GM21528 (cell line): ENCODE measurements around the gene PPRC1.

Experiments
- ATAC-seq: cut with Tn5 transposase; IDR thresholded peaks from one replicate; pipeline ENCODE4 v1.9.1; 2021; ENCODE audit warnings: mild to moderate bottlenecking, moderate library complexity; ENCODE audit not compliant: unreplicated experiment, low FRiP score

Gene PPRC1

DNA sequence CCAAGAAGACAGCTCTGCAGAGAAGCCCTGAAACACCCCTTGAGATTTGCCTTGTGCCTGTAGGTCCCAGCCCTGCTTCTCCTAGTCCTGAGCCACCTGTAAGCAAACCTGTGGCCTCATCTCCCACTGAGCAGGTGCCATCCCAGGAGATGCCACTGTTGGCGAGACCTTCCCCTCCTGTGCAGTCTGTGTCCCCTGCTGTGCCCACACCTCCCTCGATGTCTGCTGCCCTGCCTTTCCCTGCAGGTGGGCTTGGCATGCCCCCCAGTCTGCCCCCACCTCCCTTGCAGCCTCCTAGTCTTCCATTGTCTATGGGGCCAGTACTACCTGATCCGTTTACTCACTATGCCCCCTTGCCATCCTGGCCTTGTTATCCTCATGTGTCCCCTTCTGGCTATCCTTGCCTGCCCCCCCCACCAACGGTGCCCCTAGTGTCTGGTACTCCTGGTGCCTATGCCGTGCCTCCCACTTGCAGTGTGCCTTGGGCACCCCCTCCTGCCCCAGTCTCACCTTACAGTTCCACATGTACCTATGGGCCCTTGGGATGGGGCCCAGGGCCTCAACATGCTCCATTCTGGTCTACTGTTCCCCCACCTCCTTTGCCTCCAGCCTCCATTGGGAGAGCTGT is 8.2 kb downstream of the PPRC1 start:
- no peak for ATAC-seq

DNA sequence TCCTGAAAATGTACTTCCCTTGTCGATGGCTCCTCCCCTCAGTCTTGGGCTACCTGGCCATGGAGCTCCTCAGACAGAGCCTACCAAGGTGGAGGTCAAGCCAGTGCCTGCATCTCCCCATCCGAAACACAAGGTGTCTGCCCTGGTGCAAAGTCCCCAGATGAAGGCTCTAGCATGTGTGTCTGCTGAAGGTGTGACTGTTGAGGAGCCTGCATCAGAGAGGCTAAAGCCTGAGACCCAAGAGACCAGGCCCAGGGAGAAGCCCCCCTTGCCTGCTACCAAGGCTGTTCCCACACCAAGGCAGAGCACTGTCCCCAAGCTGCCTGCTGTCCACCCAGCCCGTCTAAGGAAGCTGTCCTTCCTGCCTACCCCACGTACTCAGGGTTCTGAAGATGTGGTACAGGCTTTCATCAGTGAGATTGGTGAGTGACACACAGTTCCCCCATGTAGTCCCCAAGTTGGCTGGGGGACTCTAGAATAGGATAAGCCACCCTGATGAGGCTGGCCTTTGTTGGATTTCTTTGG is 8.8 kb downstream of the PPRC1 start:
- ATAC-seq, result no peak

DNA sequence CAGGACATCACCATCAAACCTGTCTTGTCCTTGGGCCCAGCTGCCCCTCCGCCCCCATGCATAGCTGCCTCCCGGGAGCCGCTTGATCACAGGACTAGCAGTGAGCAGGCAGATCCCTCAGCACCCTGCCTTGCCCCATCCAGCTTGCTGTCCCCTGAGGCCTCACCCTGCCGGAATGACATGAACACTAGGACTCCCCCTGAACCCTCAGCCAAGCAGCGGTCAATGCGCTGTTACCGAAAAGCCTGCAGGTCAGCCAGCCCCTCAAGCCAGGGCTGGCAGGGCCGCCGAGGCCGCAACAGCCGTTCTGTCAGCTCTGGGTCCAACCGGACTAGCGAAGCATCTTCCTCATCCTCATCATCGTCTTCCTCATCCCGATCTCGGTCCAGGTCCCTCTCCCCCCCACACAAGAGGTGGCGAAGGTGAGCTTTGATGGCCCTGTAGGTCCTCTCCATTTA is 14.2 kb downstream of the PPRC1 start:
- ATAC-seq, result no peak

GRCh38 chr10:102147561-102147960 is 14.7 kb downstream of the PPRC1 start:
- no peak for ATAC-seq

DNA sequence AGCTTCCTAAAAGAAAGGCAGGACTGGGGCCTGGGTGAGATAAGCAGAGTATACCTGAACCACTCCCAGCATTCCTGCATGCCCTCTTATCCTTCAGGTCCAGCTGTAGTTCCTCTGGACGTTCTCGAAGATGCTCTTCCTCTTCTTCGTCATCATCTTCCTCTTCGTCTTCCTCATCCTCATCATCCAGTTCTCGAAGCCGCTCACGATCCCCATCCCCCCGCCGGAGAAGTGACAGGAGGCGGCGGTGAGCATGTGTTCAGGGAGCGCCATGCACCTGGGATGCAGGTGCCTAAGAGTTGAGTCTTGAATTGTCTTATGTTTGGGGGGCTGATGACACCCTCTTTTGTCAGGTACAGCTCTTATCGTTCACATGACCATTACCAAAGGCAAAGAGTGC is 15.4 kb downstream of the PPRC1 start:
- no peak for ATAC-seq

DNA sequence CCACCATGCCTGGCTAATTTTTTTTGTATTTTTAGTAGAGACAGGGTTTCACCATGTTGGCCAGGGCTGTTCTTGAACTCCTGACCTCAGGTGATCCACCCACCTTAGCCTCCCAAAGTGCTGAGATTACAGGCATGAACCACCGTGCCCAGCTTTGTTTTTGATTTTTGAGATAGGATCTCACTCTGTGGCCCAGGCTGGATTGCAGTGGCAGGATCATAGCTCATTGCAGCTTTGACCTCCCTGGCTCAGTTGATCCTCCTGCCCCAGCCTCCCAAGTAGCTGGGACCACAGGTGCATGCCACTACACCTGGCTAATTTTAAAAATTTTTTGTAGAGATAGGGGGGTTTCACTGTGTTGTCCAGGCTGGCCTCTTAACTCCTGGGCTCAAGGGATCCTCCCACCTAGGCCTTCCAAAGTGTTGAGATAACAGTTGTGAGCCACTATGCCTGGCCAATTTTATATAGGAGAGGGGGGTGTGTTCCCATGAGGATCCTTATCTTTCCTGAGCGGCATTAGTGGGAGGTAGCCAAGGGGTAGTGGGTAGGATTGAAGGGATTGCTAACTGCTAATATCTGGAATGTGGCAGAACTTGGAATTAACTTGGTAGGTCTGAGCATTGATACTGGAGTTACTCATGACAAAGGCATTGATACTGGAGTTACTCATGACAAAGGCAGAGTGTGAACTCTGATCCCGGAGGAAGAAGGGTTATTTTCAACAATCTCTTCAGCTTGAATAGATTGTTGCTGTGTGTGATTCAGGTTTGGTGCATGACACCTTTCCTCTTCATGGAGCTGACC is 18.3 kb downstream of the PPRC1 start:
- no peak for ATAC-seq

- ATAC-seq, result peak; percentile 87
Measured at GRCh38 chr10:102151774-102152544, 19.1 kb downstream of the PPRC1 start, which contains the start of gene NOLC1. NOLC1 (plus strand) TSS chr10:102152389; CDS start chr10:102152411, 22 bp downstream.

- ATAC-seq, result peak; percentile 27
Measured at GRCh38 chr10:102152545-102152890, 19.7 kb downstream of the PPRC1 start.

DNA sequence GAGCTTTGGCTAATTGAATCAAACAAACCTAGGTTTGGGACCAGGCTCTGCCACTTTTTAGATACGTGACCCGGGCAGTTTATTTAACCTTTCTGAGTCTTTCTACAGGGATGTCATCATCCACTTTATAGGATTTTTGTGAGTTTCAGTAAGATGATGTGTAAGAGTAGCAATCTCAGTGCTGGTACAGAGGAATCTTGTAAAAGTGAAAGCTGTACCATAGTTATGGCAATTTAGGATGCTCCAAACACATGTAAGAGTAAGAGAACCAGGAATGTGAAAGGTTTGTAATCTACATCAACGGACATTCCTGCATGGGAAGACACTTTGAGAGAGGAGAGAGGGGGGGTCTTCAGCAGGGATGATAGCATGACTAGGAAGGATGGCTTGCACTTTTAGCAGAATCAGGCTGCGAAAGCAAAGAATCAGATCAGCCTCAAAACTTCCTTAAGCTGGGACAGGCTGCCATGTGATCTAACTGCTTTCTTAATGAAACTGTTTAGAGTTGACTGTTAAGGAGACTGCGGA is 20.3 kb downstream of the PPRC1 start:
- ATAC-seq, result no peak

GRCh38 chr10:102154466-102155116 is 21.8 kb downstream of the PPRC1 start:
- ATAC-seq, result no peak

GRCh38 chr10:102157224-102157623 is 24.4 kb downstream of the PPRC1 start:
- no peak for ATAC-seq

DNA sequence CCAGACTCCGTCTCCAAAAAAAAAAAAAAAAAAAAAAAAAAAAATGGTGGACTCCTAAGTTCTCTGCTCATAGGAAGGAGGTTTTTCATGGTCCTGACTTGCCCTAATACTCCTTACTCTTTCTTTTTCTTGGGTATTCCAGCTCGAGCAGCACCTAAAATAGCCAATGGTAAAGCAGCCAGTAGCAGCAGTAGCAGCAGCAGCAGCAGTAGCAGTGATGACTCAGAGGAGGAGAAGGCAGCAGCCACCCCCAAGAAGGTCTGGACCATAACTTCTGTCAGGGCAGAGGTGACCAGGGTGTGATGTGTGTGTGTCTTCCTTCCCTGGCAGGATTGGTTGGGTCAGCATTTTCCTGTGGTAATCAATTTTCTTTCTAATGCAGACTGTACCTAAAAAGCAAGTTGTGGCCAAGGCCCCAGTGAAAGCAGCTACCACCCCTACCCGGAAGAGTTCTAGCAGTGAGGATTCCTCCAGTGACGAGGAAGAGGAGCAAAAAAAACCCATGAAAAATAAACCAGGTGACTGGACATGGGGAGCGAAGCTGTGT is 26.3 kb downstream of the PPRC1 start:
- no peak for ATAC-seq

DNA sequence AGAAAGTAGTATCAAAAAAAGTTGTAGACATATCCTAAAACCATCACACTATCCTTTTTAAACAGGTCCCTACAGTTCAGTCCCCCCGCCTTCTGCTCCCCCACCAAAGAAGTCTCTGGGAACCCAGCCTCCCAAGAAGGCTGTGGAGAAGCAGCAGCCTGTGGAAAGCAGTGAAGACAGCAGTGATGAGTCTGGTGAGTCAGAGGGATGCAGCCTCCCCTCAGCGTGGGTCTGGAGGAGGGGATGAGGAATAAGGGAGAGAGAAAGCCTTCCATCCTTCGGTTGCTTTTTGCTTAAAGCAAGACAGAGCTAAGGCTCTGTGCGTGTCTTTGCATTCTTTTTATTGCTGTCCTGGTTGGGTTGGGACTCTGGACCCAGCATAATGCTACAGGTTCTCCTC is 27.0 kb downstream of the PPRC1 start:
- no peak for ATAC-seq

GRCh38 chr10:102163342-102163989 is 30.6 kb downstream of the PPRC1 start:
- no peak for ATAC-seq

- no peak for ATAC-seq
Measured at GRCh38 chr10:102167861-102168260, 35.0 kb downstream of the PPRC1 start.

DNA sequence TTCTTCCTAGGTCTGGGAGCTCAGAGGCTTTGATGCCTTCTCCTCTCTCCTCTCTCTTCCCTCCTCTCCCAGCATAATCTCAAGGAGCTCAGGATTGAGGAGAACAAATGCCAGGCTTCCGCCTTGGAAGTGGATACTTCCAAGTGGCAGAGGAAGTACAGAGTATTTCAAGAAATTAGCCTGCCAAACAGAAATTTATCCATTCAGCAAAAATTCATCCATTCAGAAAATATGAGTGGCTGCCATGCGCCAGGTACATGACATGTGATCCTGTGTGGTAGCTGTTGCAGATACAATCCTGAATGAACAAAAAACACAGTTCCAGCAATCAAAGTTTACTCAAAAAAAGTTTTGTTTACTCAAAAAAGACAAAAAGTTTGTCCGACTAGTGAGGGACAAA is 37.8 kb downstream of the PPRC1 start:
- no peak for ATAC-seq

- ATAC-seq, result no peak
Measured at GRCh38 chr10:102172288-102172687, 39.4 kb downstream of the PPRC1 start.

- ATAC-seq, result no peak
Measured at GRCh38 chr10:102175415-102175814, 42.6 kb downstream of the PPRC1 start.

DNA sequence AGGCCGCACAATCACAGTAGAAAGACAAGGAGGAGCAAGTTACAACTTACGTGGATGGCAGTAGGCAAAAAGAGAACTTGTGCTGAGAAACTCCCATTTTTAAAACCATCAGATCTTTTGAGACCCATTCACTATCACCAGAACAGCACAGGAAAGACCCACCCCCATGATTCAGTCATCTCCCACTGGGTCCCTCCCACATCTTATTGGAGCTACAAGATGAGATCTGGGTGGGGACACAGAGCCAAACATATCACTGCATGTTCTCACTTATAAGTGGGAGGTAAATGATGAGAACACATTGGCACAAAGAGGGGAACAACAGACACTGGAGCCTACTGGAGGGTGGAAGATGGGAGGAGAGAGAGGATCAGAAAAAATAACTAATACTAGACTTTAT is 51.8 kb downstream of the PPRC1 start:
- no peak for ATAC-seq

DNA sequence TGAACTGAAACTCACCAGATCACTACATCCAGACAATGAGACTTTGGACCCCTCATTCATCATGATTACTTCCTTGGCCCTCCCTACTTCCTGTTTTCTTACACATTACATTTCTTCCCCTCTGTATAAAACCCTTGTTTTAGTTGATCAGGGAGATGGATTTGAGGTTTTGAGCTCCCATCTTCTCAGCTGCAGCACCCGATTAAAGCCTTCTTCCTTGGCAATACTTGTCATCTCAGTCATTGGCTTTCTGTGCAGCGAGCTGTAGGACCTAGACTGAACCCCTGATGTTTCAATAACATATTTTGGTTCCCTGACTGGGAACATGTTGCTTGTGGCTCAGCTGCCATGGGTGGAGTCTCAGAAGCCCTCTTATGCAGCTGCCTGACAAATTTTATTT is 52.4 kb downstream of the PPRC1 start:
- ATAC-seq, result no peak
